OCI-M2 (cell line): Measurements from ENCODE around the gene SARM1.

Source experiments
- DNase-seq: peaks from one replicate; lab custom pipeline; 2025; ENCODE audit not compliant: unreplicated experiment; lab: John Stamatoyannopoulos, UW

SARM1 gene

DNA sequence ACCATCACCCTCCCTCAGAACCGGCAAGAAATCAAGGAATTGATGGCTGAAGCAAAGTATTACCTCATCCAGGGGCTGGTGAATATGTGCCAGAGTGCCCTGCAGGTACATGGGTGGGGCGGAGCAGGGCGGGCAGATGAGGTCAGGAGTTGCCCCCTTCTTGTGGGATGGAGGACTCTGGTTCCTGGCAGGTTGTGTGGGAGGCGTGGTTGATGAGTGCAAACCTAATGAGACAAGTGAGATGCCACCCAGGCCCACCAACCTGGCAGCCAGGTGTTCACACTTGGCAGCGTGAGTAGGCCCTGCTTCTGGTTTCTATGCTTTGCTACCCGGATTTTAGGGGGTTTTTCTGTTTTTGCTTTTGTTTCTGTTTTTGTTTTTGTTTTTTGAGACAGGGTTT lies 31.1 kb upstream of the SARM1 start:
- no peak for DNase-seq

DNA sequence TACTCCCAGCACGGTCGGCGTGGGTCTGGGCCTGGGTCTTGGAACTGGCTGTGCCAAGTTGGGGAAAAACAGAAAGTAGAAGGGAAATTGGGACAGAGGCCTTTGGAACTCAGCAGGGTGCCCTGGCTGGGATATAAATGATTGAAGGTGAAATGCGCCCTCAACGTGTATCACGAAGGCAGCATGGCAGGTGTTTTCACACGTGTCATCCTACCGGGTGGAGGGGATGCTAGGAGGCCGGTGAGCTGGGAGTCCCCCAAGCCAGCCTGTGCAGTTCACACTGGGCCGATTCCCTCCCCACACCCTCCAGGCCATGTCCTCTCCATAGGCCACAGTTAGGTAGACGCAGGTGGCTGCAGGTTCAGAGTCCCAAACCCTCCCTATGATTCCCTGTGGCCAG lies 30.0 kb upstream of the SARM1 start:
- DNase-seq: no peak

- no peak for DNase-seq
Measured at GRCh38 chr17:28342313-28342712, 29.2 kb upstream of the SARM1 start.

- no peak for DNase-seq
Measured at GRCh38 chr17:28343491-28343932, 28.0 kb upstream of the SARM1 start.

- no peak for DNase-seq
Measured at GRCh38 chr17:28344011-28344410, 27.5 kb upstream of the SARM1 start.

- no peak for DNase-seq
Measured at GRCh38 chr17:28344435-28344901, 27.0 kb upstream of the SARM1 start.

- no peak for DNase-seq
Measured at GRCh38 chr17:28345419-28346198, 25.9 kb upstream of the SARM1 start.

DNA sequence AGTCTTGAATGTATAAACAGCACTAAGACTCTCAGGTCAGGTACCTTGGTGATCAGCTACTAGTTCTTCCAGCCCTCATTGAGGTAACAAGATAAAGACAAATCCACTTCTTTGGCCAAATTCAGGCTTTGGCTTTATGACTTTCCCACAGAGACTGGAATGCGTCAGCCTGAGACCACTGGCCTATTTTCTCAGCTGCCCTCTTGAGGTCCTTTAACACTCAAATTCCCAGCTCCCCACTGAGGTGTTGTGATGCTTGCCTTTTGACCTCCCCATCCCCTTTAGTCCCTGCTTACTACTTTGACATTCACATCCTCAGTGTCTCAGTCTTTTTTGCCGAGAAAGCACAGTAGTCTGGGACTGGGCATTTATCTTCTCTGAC lies 25.3 kb upstream of the SARM1 start:
- DNase-seq: no peak

DNA sequence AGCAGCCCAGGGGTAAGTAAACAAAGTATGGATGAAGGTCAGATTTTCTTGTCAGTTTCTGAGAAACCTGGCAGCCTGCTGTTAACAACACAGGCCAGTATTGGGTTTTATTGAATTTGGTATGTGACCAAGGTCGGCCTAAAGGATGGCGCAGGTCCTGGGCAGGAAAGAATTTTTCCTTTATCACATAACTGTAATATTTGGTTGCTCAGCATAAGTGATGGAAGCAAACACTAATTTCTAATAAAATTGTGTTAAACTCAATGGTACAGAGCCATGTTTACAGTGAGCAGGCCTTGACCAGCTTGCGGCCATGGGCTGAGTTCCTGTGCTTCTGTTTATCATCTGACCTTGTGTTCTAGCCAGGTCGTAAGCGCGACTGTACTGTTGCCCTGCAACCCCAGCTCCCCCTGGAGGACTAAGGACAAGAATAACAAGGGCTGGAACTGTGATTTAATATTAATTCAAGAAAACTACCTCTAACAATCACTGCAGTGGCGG lies 24.7 kb upstream of the SARM1 start:
- no peak for DNase-seq

DNA sequence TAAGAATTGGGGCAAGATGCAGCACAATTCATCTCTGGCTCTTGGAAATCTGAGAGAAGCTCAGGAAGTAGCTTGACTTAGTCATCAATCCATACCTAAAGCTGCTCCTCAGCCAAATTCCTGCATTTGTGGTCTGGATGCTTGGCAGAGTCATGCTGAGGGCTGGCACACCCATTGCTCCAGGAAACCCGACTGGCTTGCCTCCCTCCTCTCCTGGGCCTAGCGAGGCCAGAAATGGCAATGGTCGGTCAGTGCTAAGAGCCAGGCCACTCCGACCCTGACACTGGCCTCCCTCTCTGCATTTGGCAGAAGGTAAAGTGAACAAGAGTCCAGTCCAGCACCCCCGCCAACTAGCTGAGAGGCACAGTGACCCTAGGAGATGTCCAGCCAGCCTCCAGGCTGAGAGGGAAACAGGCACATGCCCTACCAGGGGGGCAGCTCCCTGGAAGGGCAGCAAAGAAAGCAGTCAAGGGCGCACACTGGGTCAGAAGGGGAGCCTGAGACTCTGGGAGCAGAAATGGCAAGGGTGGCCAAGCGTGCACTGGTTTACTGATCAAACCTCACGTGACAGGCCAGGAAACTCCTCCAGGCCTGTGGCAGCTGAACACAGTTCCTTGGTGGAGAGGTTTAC lies 24.1 kb upstream of the SARM1 start:
- no peak for DNase-seq

DNA sequence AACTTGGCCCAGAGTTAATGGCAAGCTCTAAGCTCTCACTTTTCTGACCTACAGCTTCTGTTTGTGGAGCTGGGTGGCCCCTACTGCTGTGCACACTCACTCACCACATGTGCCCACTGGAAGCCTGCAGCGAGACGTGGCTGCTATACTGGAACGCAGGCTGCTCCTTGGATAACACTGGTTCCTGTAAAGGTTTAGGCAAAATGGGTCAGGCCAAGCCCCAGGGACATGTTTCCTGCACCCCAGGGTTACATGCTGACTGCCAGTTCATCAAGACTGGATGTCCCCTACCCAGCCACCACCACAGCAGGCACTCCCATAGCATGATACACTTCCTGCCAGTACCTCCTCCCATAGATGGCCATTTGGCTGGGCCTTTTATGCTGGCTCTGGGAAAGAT lies 22.5 kb upstream of the SARM1 start:
- no peak for DNase-seq

DNA sequence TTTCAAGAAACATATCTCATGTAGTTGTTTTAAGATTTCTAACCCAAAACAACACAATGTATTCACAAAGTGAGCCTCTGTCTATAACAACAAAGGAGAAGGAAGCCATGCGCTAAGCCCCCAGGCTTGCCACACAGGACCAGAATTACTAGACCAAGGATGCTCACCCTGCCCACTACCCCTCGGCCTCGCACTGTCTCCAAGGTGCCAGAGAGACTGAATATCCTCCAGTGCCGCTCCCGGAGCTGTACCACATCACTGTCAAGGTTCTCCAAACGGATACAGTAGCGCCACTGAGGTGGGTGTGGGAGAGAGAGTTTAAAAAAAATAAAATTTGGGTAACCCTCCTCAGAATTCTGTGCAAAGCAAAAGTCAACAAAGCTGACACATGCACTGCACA lies 21.2 kb upstream of the SARM1 start:
- DNase-seq: no peak

DNA sequence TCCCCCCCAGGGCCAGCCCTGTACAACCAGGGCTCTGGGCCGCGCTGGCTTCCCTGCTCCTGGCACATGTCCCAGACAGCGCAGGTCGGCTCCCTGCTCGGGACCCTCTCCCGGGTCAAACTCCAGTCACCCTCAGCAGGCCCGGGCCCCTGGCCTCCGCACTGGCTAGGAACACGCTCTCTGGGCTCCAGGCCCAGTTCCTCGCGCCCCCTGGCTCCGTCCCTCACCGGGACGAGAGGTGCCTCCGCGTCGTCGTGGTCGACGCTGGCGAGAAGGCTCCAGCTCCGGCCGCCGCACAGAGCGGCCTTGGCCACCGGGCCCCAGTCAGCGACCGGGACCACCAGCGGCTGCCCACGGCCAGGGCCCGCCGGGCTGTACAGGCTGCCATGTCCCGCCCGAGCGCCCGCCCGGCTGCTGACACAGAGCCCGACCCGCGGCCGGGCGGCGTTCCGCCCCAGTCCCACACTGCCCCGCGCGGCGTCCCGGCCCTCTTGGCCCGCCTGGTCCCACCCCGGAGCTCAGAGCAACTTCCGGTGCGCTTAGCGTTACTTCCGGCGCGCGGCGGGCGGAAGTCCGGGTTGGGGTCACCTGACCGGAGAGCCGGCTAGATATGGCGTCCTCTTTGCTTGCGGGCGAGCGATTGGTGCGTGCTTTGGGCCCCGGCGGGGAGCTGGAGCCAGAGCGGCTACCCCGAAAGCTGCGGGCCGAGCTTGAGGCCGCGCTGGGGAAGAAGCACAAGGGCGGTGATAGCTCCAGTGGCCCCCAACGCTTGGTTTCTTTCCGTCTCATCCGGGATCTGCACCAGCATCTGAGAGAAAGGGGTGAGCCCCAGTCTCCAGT lies 14.2 kb upstream of the SARM1 start, which contains the start of gene POLDIP2:
POLDIP2 (minus strand) TSS at position 467 of the 840 bp plus-strand sequence; CDS start at position 388, 79 bp downstream.
- peak; percentile 61 for DNase-seq

GRCh38 chr17:28357901-28358197 lies 13.6 kb upstream of the SARM1 start:
- DNase-seq: no peak

- no peak for DNase-seq
Measured at GRCh38 chr17:28363186-28363585, 8.3 kb upstream of the SARM1 start.

GRCh38 chr17:28363776-28364650 lies 7.5 kb upstream of the SARM1 start:
- DNase-seq: no peak

DNA sequence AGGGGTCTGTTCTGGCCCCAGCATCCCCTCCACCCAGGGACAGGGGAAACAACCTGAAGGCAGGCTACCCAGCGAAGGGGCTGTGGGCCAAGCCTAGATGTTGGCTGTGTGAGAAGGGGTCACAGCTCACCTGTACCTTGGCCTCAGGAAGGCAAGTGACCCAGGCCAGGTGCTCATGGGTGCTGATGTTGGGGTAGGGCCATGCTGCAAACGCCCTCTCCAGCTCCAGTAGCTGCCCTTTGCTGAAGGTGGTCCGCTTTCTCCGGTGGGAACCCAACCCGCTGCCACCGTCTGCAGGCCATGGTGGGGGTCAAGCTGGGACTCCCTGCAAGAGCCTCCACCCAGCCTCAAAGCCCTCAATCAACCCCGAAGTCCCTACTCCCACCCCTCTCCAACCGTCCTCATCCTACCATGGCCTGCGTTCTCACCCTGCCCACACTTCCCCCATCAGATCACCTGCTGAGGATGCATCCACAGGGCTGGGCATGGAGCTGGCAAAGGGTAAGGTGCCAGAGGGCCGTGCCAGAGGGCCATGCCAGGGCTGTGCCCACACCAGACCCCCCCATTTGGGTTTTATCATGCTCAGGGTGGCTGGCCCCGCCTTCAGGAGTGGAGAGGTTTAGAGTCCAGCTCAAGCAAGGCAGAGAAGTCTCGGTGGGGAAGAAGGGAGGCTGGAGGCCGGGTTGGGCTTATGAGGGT lies 6.7 kb upstream of the SARM1 start, which contains the start of gene SEBOX:
SEBOX (minus strand) TSS at position 535 of the 699 bp plus-strand sequence; CDS start at position 487, 48 bp downstream.
- no peak for DNase-seq

DNA sequence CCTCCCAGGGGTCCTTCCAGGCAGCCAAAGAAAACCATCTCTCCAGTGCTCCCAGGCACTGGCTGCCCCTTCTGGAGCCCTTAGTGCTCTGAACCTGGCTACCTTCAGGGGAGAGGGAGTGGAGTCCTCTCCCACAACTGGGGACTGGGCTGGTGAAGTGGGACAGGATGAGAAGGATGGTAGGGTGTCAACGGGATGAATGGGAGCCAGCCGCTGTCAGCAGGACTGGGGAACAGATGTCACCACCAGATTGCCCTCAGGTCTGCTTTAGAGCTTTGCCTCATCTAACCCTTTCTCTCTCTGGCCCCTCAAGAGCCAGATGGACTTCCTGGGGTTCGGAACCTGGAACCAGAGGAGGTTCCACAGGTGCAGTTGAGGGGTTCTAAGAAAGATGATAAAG lies 6.0 kb upstream of the SARM1 start:
- DNase-seq: no peak

DNA sequence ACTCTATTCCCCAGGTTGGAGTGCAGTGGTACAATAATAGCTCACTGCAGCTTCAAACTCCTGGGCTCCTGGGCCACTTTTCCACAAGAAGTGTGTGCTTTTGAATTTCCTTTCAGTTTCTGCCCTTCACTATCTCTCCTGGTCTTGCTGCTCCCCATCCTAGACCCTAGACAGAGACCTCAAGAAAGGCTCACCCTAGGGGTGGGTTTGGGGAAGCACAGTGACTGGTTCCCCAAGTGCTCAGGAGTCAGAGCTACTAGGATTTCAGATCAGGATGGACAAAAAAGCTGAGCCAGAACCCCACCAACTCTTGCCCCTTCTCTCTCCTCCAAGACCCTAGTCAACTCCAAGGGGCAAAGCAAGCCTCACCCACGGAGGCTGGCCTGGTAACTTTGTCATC lies 4.9 kb upstream of the SARM1 start:
- DNase-seq: no peak
